ENCODE data around the gene UNC93B1. TPM values are rescaled to one million over a fixed set of nuclear protein-coding genes. Genes with fewer than 3 reads are reported as not detected.
A peak's percentile ranks its signal among the peaks of the same experiment; 100 is the strongest.
"Not testable (repeated sequence)": the region's sequence is repeated elsewhere in the genome, so short reads cannot be mapped to it uniquely, and the experiment has no call there.

UNC93B1 gene
- total and polyA plus RNA-seq, 7 experiments from 2014 or later, result 4.3 to 76.3 (median 12.7) TPM

- H3K36me3 ChIP-seq (ENCODE audit: control insufficient read depth in 2 of 3, insufficient read depth in 3 of 3, low read length in 3 of 3); H3K9me3 ChIP-seq (ENCODE audit: control insufficient read depth in 2 of 3, low read length in 3 of 3); H3K27me3 Mint-ChIP-seq; H3K4me3 ChIP-seq (ENCODE audit: low read length); H3K27me3 ChIP-seq (ENCODE audit: control insufficient read depth in 2 of 2, insufficient read depth in 2 of 2, low read length in 2 of 2); ATAC-seq; H3K27ac Mint-ChIP-seq; H3K36me3 Mint-ChIP-seq; POLR2A ChIA-PET; H3K4me1 ChIP-seq (ENCODE audit: control insufficient read depth in 2 of 2, insufficient read depth in 2 of 2, low read length in 2 of 2); H3K27ac ChIP-seq (ENCODE audit: low read depth, low read length); CTCF ChIA-PET; H3K9me3 Mint-ChIP-seq; intact Hi-C loops (cut with micrococcal nuclease); DNase-seq: not testable (repeated sequence)
- peak overlapping the region in 1 of 10 donors; percentile 41 for H3K4me3 Mint-ChIP-seq
- peaks cover 6 to 10% (median 7%) of the 10 kb centered on the region in 7 donors for H3K4me1 Mint-ChIP-seq
Observed at GRCh38 chr11:67991347-67992121, 12.4 kb downstream of the UNC93B1 start.

- H3K36me3 Mint-ChIP-seq; H3K4me1 ChIP-seq (ENCODE audit: control insufficient read depth in 2 of 2, insufficient read depth in 2 of 2, low read length in 2 of 2); intact Hi-C loops (cut with micrococcal nuclease); H3K27me3 Mint-ChIP-seq; ATAC-seq; DNase-seq; H3K27ac ChIP-seq (ENCODE audit: low read depth, low read length); H3K9me3 Mint-ChIP-seq; H3K9me3 ChIP-seq (ENCODE audit: control insufficient read depth in 2 of 3, low read length in 3 of 3); POLR2A ChIA-PET; H3K4me3 Mint-ChIP-seq; H3K27me3 ChIP-seq (ENCODE audit: control insufficient read depth in 2 of 2, insufficient read depth in 2 of 2, low read length in 2 of 2); H3K4me3 ChIP-seq (ENCODE audit: low read length); H3K27ac Mint-ChIP-seq; H3K36me3 ChIP-seq (ENCODE audit: control insufficient read depth in 2 of 3, insufficient read depth in 3 of 3, low read length in 3 of 3): not testable (repeated sequence)
- CTCF ChIA-PET, result interaction anchor here (0.6 kb wide), 1 partner anchor 38 kb away, joined by 3 read pairs; no protein-coding TSS in a partner anchor
- H3K4me1 Mint-ChIP-seq, result peaks cover 6 to 10% (median 7%) of the 10 kb centered on the region in 7 donors
Observed at GRCh38 chr11:67990546-67991346, 13.2 kb downstream of the UNC93B1 start.

DNA sequence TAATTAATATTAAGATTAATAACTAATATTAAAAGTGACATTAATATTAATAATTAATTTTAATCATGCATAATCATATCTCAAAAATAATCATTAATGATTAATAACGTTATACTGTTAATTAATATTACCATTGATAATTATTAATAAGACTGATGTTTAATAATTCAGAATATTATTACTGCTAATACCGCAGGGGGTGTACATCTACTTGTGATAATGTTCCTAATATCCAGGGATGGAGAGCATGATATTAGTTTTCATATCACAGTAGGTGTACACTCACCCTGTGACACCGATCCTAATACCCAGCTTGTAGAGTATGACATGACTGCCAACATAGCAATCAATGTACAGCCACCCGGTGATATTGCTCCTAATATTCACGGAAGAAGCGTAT is 18.6 kb downstream of the UNC93B1 start:
- H3K27ac Mint-ChIP-seq; H3K27me3 Mint-ChIP-seq; H3K4me3 ChIP-seq (ENCODE audit: low read length); H3K9me3 ChIP-seq (ENCODE audit: control insufficient read depth in 2 of 3, low read length in 3 of 3); H3K36me3 Mint-ChIP-seq; CTCF ChIA-PET; H3K4me1 Mint-ChIP-seq; DNase-seq; H3K4me1 ChIP-seq (ENCODE audit: control insufficient read depth in 2 of 2, insufficient read depth in 2 of 2, low read length in 2 of 2); H3K36me3 ChIP-seq (ENCODE audit: control insufficient read depth in 2 of 3, insufficient read depth in 3 of 3, low read length in 3 of 3); H3K27me3 ChIP-seq (ENCODE audit: control insufficient read depth in 2 of 2, insufficient read depth in 2 of 2, low read length in 2 of 2); H3K4me3 Mint-ChIP-seq; POLR2A ChIA-PET; ATAC-seq; H3K9me3 Mint-ChIP-seq; H3K27ac ChIP-seq (ENCODE audit: low read depth, low read length); intact Hi-C loops (cut with micrococcal nuclease): not testable (repeated sequence)

- Histone ChIP-seq H3K9me3 (ENCODE audit: control insufficient read depth in 2 of 3, low read length in 3 of 3) (no peaks in the 10 kb centered on the region), H3K27me3 (ENCODE audit: control insufficient read depth in 2 of 2, insufficient read depth in 2 of 2, low read length in 2 of 2) (no peaks in the 10 kb centered on the region), H3K4me3 (ENCODE audit: low read length) (no peak overlapping the region), H3K4me1 (ENCODE audit: control insufficient read depth in 2 of 2, insufficient read depth in 2 of 2, low read length in 2 of 2) (no peaks in the 10 kb centered on the region), H3K27ac (ENCODE audit: low read depth, low read length) (no peak overlapping the region), H3K36me3 (ENCODE audit: control insufficient read depth in 2 of 3, insufficient read depth in 3 of 3, low read length in 3 of 3) (no peaks in the 10 kb centered on the region)
- no peaks in the 10 kb centered on the region for H3K4me1 Mint-ChIP-seq
- no peak overlapping the region for H3K27ac Mint-ChIP-seq
- ATAC-seq (no peak), DNase-seq (no peak)
- no peak overlapping the region for H3K4me3 Mint-ChIP-seq
- POLR2A ChIA-PET, result no interaction called here
- no peaks in the 10 kb centered on the region for H3K36me3 Mint-ChIP-seq
- intact Hi-C loops (cut with micrococcal nuclease), result no loop called here
- no peaks in the 10 kb centered on the region for H3K9me3 Mint-ChIP-seq
- H3K27me3 Mint-ChIP-seq, result peaks cover 0 to 7% (median 0%) of the 10 kb centered on the region in 5 donors
- CTCF ChIA-PET, result no interaction called here
Observed at GRCh38 chr11:67983951-67984350, 19.9 kb downstream of the UNC93B1 start.

DNA sequence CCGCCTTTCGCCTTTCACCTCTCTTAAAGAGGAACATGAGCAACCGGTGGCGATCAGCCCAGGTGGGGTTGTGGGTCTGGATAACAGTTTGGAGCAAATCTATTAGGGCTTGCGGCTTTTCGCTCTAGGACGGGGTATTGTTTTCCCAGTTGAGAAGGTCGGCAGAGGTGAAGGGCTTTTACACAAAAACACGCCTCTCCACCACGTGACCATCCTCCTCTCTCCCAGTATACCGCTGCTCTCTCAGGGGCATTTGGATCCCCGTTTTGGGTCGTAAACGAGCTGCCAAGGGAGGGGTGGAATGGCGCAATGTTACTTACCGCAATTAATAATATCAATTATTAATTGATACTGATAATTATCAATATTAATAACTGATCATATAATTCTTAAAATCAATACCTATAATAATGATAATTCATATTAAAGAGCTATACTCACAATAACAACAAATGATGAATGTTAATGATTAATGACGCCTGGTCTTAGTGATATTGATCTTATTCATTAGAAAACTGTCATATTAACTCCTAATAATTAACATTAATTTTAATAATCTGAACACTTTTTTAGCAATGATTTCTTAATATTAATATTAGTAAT is 21.5 kb downstream of the UNC93B1 start:
- CTCF ChIA-PET; H3K4me3 Mint-ChIP-seq; H3K36me3 ChIP-seq (ENCODE audit: control insufficient read depth in 2 of 3, insufficient read depth in 3 of 3, low read length in 3 of 3); H3K27me3 Mint-ChIP-seq; H3K27me3 ChIP-seq (ENCODE audit: control insufficient read depth in 2 of 2, insufficient read depth in 2 of 2, low read length in 2 of 2); H3K27ac Mint-ChIP-seq; intact Hi-C loops (cut with micrococcal nuclease); H3K4me1 Mint-ChIP-seq; H3K4me3 ChIP-seq (ENCODE audit: low read length); H3K9me3 Mint-ChIP-seq; POLR2A ChIA-PET; ATAC-seq; H3K36me3 Mint-ChIP-seq; DNase-seq; H3K27ac ChIP-seq (ENCODE audit: low read depth, low read length); H3K4me1 ChIP-seq (ENCODE audit: control insufficient read depth in 2 of 2, insufficient read depth in 2 of 2, low read length in 2 of 2); H3K9me3 ChIP-seq (ENCODE audit: control insufficient read depth in 2 of 3, low read length in 3 of 3): not testable (repeated sequence)

GRCh38 chr11:67981226-67981625 is 22.7 kb downstream of the UNC93B1 start:
- DNase-seq; H3K27ac ChIP-seq (ENCODE audit: low read depth, low read length); H3K9me3 ChIP-seq (ENCODE audit: control insufficient read depth in 2 of 3, low read length in 3 of 3); H3K4me3 Mint-ChIP-seq; POLR2A ChIA-PET; H3K4me1 Mint-ChIP-seq; H3K36me3 Mint-ChIP-seq; CTCF ChIA-PET; H3K9me3 Mint-ChIP-seq; H3K27me3 ChIP-seq (ENCODE audit: control insufficient read depth in 2 of 2, insufficient read depth in 2 of 2, low read length in 2 of 2); H3K36me3 ChIP-seq (ENCODE audit: control insufficient read depth in 2 of 3, insufficient read depth in 3 of 3, low read length in 3 of 3); H3K4me3 ChIP-seq (ENCODE audit: low read length); ATAC-seq; H3K27ac Mint-ChIP-seq; H3K4me1 ChIP-seq (ENCODE audit: control insufficient read depth in 2 of 2, insufficient read depth in 2 of 2, low read length in 2 of 2); intact Hi-C loops (cut with micrococcal nuclease): not testable (repeated sequence)
- peaks cover 0 to 10% (median 6%) of the 10 kb centered on the region in 5 donors for H3K27me3 Mint-ChIP-seq
